Caco-2 (cell line): ENCODE results near the gene ERVW-1. TPM values are rescaled to one million over a fixed set of nuclear protein-coding genes. Genes with fewer than 3 reads are reported as not detected.

Source experiments
- BruUV-seq: library from RNA; stranded (reverse); fragments of 400-500 nt; replicated peaks from 2 replicates; lab custom pipeline; 2021; lab: Mats Ljungman, UMichigan
- CTCF ChIA-PET: fragments of 300-600 bp; sonication (Branson Sonifier 250); formaldehyde crosslinking; loops from one replicate; lab custom pipeline; 2022; ENCODE audit warnings: antibody characterized with exemption; lab: Charles Lee
- POLR2A ChIA-PET: fragments of 300-600 bp; sonication (Branson Sonifier 250); formaldehyde crosslinking; loops from one replicate; lab custom pipeline; 2022; ENCODE audit warnings: antibody characterized with exemption; lab: Charles Lee
- DNase-seq, 2 experiments: peaks; one replicate each; pipeline versions ENCODE4 v3.0.0 to v3.0.0-alpha.2; 2020 to 2022
- H3K27me3 ChIP-seq: replicated peaks from 2 replicates; pipeline ENCODE4 v1.6.0; 2011; ENCODE audit warnings: low read length; ENCODE audit not compliant: control insufficient read depth, insufficient read depth
- H3K36me3 ChIP-seq: 2 replicates; pipeline ENCODE4 v1.5.1; 2011; ENCODE audit warnings: low read length; ENCODE audit not compliant: control insufficient read depth, insufficient read depth
- H3K4me1 ChIP-seq: fragments of 250-450 bp; sonication (Bioruptor Pico); 2 replicates; pipeline ENCODE4 v1.5.1; 2020; ENCODE audit warnings: mild to moderate bottlenecking
- H3K4me3 ChIP-seq: 2 replicates; pipeline ENCODE4 v1.5.1; 2011; ENCODE audit warnings: low read depth, mild to moderate bottlenecking, control low read depth, low read length
- H3K9me3 ChIP-seq: fragments of 250-450 bp; sonication (Bioruptor Pico); 2 replicates; pipeline ENCODE4 v1.5.1; 2020; ENCODE audit warnings: mild to moderate bottlenecking, moderate library complexity
- H3K27ac Mint-ChIP-seq: one replicate; pipeline ENCODE4 v1.8.0; 2022; ENCODE audit warnings: mixed read lengths; ENCODE audit not compliant: unreplicated experiment
- H3K27me3 Mint-ChIP-seq: one replicate; pipeline ENCODE4 v1.8.0; 2022; ENCODE audit warnings: mixed read lengths; ENCODE audit not compliant: insufficient read depth, unreplicated experiment
- H3K36me3 Mint-ChIP-seq: one replicate; pipeline ENCODE4 v1.8.0; 2022; ENCODE audit warnings: mild to moderate bottlenecking, mixed read lengths; ENCODE audit not compliant: insufficient read depth, unreplicated experiment
- H3K4me1 Mint-ChIP-seq: one replicate; pipeline ENCODE4 v1.8.0; 2022; ENCODE audit warnings: low read depth, mixed read lengths; ENCODE audit not compliant: unreplicated experiment
- H3K4me3 Mint-ChIP-seq: one replicate; pipeline ENCODE4 v1.8.0; 2022; ENCODE audit warnings: mild to moderate bottlenecking, moderate library complexity, mixed read lengths; ENCODE audit not compliant: unreplicated experiment
- H3K9me3 Mint-ChIP-seq: one replicate; pipeline ENCODE4 v1.8.0; 2022; ENCODE audit warnings: mixed read lengths; ENCODE audit not compliant: unreplicated experiment
- intact Hi-C: fragments of 100-400 bp; cut with micrococcal nuclease; formaldehyde crosslinking; loops from one replicate; pipeline ENCODE4 v1.10.0; 2022; ENCODE audit not compliant: unreplicated experiment
- total RNA-seq: library from RNA; stranded (reverse); gene quantifications from 2 replicates; pipeline ENCODE4 v1.2.3, GENCODE V29; 2022
- TF ChIP-seq, protein P1 (sequence below), 2 experiments: fragments of 200-600 bp in 1 of 2; IDR thresholded peaks; 1 replicate in 1 of 2; 2 replicates in 1 of 2; pipeline versions ENCODE4 v1.5.1 to v1.8.0; 2011 to 2022; ENCODE audit warnings: antibody characterized with exemption in 1 of 2, control low read depth in 1 of 2, inconsistent platforms in 1 of 2, low read depth in 1 of 2, low read length in 1 of 2, mild to moderate bottlenecking in 1 of 2, moderate library complexity in 1 of 2; ENCODE audit not compliant: insufficient read depth in 1 of 2, severe bottlenecking in 1 of 2, unreplicated experiment in 1 of 2

The ERVW-1 gene
- total RNA-seq, 1 experiment from 2014 or later = not detected

DNA sequence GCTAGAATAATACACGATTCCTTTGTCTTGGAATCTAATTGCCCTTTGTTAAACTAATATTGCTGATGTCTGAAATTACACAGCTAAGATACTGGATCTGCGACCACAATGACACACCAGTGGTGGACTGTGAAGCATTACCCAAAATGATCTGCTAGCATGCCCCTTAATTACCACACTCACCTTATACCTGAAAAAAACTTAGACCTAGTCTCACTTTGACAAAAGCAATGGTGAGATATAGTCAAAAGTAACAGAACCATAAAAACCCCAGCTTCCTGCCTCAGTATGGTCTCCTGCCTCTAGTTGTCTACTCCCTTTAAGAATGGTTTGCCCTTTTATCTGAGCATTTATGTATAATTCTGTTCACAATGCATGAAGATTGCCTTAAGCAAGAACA is 20.8 kb upstream of the ERVW-1 start:
- no TSS peak for BruUV-seq
- no peaks in the 10 kb centered on the region for H3K9me3 Mint-ChIP-seq
- H3K27me3 ChIP-seq = no peaks in the 10 kb centered on the region
- intact Hi-C loops = no loop called here
- H3K4me1 Mint-ChIP-seq = no peaks in the 10 kb centered on the region
- no peak for DNase-seq
- TF ChIP-seq, protein P1, sequence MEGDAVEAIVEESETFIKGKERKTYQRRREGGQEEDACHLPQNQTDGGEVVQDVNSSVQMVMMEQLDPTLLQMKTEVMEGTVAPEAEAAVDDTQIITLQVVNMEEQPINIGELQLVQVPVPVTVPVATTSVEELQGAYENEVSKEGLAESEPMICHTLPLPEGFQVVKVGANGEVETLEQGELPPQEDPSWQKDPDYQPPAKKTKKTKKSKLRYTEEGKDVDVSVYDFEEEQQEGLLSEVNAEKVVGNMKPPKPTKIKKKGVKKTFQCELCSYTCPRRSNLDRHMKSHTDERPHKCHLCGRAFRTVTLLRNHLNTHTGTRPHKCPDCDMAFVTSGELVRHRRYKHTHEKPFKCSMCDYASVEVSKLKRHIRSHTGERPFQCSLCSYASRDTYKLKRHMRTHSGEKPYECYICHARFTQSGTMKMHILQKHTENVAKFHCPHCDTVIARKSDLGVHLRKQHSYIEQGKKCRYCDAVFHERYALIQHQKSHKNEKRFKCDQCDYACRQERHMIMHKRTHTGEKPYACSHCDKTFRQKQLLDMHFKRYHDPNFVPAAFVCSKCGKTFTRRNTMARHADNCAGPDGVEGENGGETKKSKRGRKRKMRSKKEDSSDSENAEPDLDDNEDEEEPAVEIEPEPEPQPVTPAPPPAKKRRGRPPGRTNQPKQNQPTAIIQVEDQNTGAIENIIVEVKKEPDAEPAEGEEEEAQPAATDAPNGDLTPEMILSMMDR (IDR thresholded peaks at IDR 0.05; ENCODE audit: insufficient read depth in 1 of 2, low read depth in 1 of 2, low read length in 1 of 2, severe bottlenecking in 1 of 2, unreplicated experiment in 1 of 2) = no peak
- no peaks in the 10 kb centered on the region for H3K9me3 ChIP-seq
- H3K27ac Mint-ChIP-seq = no peak overlapping the region
- H3K36me3 ChIP-seq = peaks cover 3% of the 10 kb centered on the region; the same call in 1 of the 2 replicates
- H3K4me3 ChIP-seq = no peak overlapping the region
- H3K27me3 Mint-ChIP-seq = no peaks in the 10 kb centered on the region
- ChIA-PET POLR2A (no interaction called here), CTCF (interaction anchor here (1.2 kb wide), 1 partner anchor 30 kb away, joined by 7 read pairs; the partner anchor contains the start of gene RBM48)
- H3K4me1 ChIP-seq = no peaks in the 10 kb centered on the region
- H3K4me3 Mint-ChIP-seq = no peak overlapping the region
- H3K36me3 Mint-ChIP-seq = peaks cover 25% of the 10 kb centered on the region

DNA sequence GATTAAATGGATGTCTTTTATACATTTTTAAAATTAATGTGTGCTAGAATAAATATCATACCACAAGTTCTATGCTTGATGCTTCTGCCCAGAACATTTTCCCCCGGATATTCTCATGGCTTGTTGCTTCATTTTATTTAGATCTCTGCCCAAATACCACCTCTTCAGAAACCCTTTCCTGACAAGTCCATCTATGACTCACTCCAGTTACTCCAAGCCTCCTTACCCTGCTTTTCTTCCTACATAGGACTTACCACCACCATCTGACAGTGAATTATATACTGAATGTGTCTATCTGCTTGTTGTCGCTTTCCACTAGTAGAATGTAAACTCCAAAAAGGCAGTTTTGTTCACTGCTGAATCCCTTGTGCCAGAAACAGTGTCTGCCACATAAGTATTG is 19.1 kb upstream of the ERVW-1 start:
- Histone ChIP-seq H3K27me3 (no peaks in the 10 kb centered on the region), H3K36me3 (peaks cover 3% of the 10 kb centered on the region; the same call in 1 of the 2 replicates), H3K4me1 (no peaks in the 10 kb centered on the region), H3K4me3 (no peak overlapping the region), H3K9me3 (no peaks in the 10 kb centered on the region)
- no TSS peak for BruUV-seq
- TF ChIP-seq, protein P1 (IDR thresholded peaks at IDR 0.05; ENCODE audit: insufficient read depth in 1 of 2, low read depth in 1 of 2, low read length in 1 of 2, severe bottlenecking in 1 of 2, unreplicated experiment in 1 of 2) = no peak
- Mint-ChIP-seq H3K9me3 (no peaks in the 10 kb centered on the region), H3K27me3 (no peaks in the 10 kb centered on the region), H3K27ac (no peak overlapping the region), H3K4me1 (no peaks in the 10 kb centered on the region), H3K36me3 (peaks cover 24% of the 10 kb centered on the region), H3K4me3 (no peak overlapping the region)
- POLR2A ChIA-PET = no interaction called here
- intact Hi-C loops = no loop called here
- no peak for DNase-seq
- CTCF ChIA-PET = no interaction called here

DNA sequence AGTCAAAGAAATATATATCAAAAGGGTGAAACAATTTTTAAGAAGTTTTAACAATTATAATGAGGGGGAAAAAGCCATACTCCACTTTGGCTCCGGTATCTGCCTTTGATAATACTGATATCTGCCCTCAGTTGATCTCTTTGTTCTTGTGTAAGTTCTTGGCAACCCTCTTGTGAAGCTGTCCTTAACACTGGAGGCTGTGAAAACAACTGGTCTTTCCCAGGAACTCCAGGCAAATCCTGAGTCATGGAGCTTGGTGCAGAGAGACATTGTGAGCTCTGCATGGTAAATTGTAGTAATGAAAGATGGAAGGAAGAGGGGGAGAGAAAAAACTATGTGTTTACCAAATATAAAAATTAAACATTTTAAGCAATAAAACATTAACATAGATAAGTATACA is 11.9 kb upstream of the ERVW-1 start:
- Mint-ChIP-seq H3K27me3 (no peaks in the 10 kb centered on the region), H3K4me1 (no peaks in the 10 kb centered on the region), H3K9me3 (no peaks in the 10 kb centered on the region), H3K36me3 (peaks cover 12% of the 10 kb centered on the region), H3K4me3 (no peak overlapping the region), H3K27ac (no peak overlapping the region)
- no peak for DNase-seq
- Histone ChIP-seq H3K4me3 (no peak overlapping the region), H3K9me3 (no peaks in the 10 kb centered on the region), H3K36me3 (no peaks in the 10 kb centered on the region; the same call in 1 of the 2 replicates), H3K4me1 (no peaks in the 10 kb centered on the region), H3K27me3 (no peaks in the 10 kb centered on the region)
- ChIA-PET POLR2A (no interaction called here), CTCF (no interaction called here)
- no TSS peak for BruUV-seq
- TF ChIP-seq, protein P1 (IDR thresholded peaks at IDR 0.05; ENCODE audit: insufficient read depth in 1 of 2, low read depth in 1 of 2, low read length in 1 of 2, severe bottlenecking in 1 of 2, unreplicated experiment in 1 of 2) = no peak
- intact Hi-C loops = no loop called here
